Measurements from ENCODE around the gene SLC25A21. TPM values are rescaled to one million over a fixed set of nuclear protein-coding genes. Genes with fewer than 3 reads are reported as not detected.
"Not testable (repeated sequence)": the region's sequence is repeated elsewhere in the genome, so short reads cannot be mapped to it uniquely, and the experiment has no call there.

SLC25A21 gene
- total and polyA plus RNA-seq, 7 donors: 0.07 to 0.37 (median 0.18) TPM; not detected in 1

- WGBS, 3 donors: 90 to 94% (median 92%) methylated on average over 8 of the region's 8 CpGs
- H3K4me1 ChIP-seq: peaks cover 26% of the 10 kb centered on the region
- no peak overlapping the region for H3K27ac ChIP-seq
- intact Hi-C loops (cut with DNase I): no loop called here
- H3K27me3 ChIP-seq (ENCODE audit: insufficient read depth in 3 of 3, low read length in 2 of 3): no peaks in the 10 kb centered on the region
- no peaks in the 10 kb centered on the region for H3K36me3 ChIP-seq (ENCODE audit: insufficient read depth in 1 of 2, low read depth in 1 of 2)
- ATAC-seq: no peak
- TF ChIP-seq CTCF (IDR thresholded peaks at IDR 0.05): no peak
- no peak for DNase-seq
- no peaks in the 10 kb centered on the region for H3K9me3 ChIP-seq
- H3K4me3 ChIP-seq: no peak overlapping the region
Observed at GRCh38 chr14:37170237-37170636, 2.2 kb downstream of the SLC25A21 start.

DNA sequence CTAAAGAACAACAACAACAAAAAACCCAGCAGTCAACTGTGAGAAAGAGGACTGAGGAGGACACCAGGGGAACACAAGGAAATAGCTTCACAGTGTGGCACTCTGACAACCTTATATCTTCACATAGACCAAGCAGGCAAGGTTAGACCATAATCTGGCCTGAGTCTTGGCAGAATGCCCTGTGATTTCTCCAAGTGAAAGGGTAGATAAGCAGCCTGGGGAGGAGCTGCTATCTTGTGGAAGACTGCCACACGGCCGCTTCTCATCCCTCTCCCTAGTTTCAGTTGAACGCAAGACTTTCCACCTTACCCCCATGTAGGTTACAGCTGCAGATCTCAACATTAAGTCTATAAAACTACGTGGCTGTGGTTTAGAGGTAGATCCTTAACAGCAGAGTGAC is 3.7 kb downstream of the SLC25A21 start:
- intact Hi-C loops (cut with DNase I): no loop called here
- WGBS, 3 donors: 91 to 92% (median 91%) methylated on average over 4 of the region's 4 CpGs
- H3K27me3 ChIP-seq (ENCODE audit: insufficient read depth in 3 of 3, low read length in 2 of 3): no peaks in the 10 kb centered on the region
- H3K4me1 ChIP-seq: peaks cover 14% of the 10 kb centered on the region
- H3K9me3 ChIP-seq: no peaks in the 10 kb centered on the region
- H3K27ac ChIP-seq: no peak overlapping the region
- H3K4me3 ChIP-seq: no peak overlapping the region
- ATAC-seq: no peak
- DNase-seq: no peak
- TF ChIP-seq CTCF (IDR thresholded peaks at IDR 0.05): no peak
- H3K36me3 ChIP-seq (ENCODE audit: insufficient read depth in 1 of 2, low read depth in 1 of 2): no peaks in the 10 kb centered on the region

GRCh38 chr14:37167151-37168047 is 5.0 kb downstream of the SLC25A21 start:
- Histone ChIP-seq H3K4me1 (peaks cover 4% of the 10 kb centered on the region), H3K27ac (no peak overlapping the region), H3K9me3 (no peaks in the 10 kb centered on the region), H3K27me3 (ENCODE audit: insufficient read depth in 3 of 3, low read length in 2 of 3) (no peaks in the 10 kb centered on the region), H3K4me3 (no peak overlapping the region), H3K36me3 (ENCODE audit: insufficient read depth in 1 of 2, low read depth in 1 of 2) (no peaks in the 10 kb centered on the region)
- TF ChIP-seq CTCF (IDR thresholded peaks at IDR 0.05): no peak
- DNase-seq (no peak), ATAC-seq (no peak)
- 66 to 74% (median 72%) methylated on average over 10 of the region's 10 CpGs for WGBS, 3 donors
- intact Hi-C loops (cut with DNase I): no loop called here

DNA sequence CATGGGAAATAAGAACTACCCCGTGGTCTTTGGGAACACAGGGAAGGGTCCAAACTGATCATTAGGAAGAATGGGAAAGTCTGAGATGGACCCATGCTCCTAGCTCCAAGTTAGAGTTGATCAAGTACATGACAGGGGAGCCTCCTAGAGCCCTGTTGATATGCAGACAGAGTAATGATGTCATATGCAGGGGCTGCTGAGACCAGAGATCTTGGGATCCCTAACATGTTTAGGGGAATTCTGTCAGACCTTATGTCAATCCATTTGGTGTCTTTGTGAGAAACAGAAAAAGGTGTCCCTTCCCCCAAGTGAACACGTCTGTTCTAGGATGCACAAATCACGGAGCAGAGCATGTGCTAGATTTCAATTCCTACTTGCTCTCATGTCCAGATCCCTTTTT is 6.6 kb downstream of the SLC25A21 start:
- WGBS, 3 donors: 73 to 80% (median 74%) methylated on average over 3 of the region's 3 CpGs
- ATAC-seq (no peak), DNase-seq (no peak)
- Histone ChIP-seq H3K27ac (no peak overlapping the region), H3K27me3 (ENCODE audit: insufficient read depth in 3 of 3, low read length in 2 of 3) (no peaks in the 10 kb centered on the region), H3K9me3 (no peaks in the 10 kb centered on the region), H3K4me3 (no peak overlapping the region), H3K36me3 (ENCODE audit: insufficient read depth in 1 of 2, low read depth in 1 of 2) (no peaks in the 10 kb centered on the region), H3K4me1 (no peaks in the 10 kb centered on the region)
- TF ChIP-seq CTCF (IDR thresholded peaks at IDR 0.05): no peak
- intact Hi-C loops (cut with DNase I): no loop called here

- H3K36me3 ChIP-seq (ENCODE audit: insufficient read depth in 1 of 2, low read depth in 1 of 2); H3K4me3 ChIP-seq; ATAC-seq; H3K27me3 ChIP-seq (ENCODE audit: insufficient read depth in 3 of 3, low read length in 2 of 3); intact Hi-C loops (cut with DNase I); H3K4me1 ChIP-seq; DNase-seq; H3K27ac ChIP-seq; H3K9me3 ChIP-seq: not testable (repeated sequence)
- no CpG with 5 or more reads among the region's 2 CpGs for WGBS, 3 donors
Observed at GRCh38 chr14:37162307-37162706, 10.1 kb downstream of the SLC25A21 start.

All from psoas muscle (tissue), 8 donors.